HG03342 (cell line): Measurements from ENCODE around the gene TMEM121.
A peak's percentile ranks its signal among the peaks of the same experiment; 100 is the strongest.

Experiments
- ATAC-seq: cut with Tn5 transposase; IDR thresholded peaks from one replicate; pipeline ENCODE4 v1.9.1; 2021; ENCODE audit warnings: mild to moderate bottlenecking, moderate library complexity; ENCODE audit not compliant: unreplicated experiment

The TMEM121 gene

GRCh38 chr14:105525861-105526775, at the start of gene TMEM121:
Gene TMEM121, plus strand, starts transcription at chr14:105526583. Its CDS starts 2,252 bp downstream, at chr14:105528835.
- no peak for ATAC-seq

GRCh38 chr14:105476831-105477659, 49.3 kb upstream of the TMEM121 start:
- no peak for ATAC-seq

DNA sequence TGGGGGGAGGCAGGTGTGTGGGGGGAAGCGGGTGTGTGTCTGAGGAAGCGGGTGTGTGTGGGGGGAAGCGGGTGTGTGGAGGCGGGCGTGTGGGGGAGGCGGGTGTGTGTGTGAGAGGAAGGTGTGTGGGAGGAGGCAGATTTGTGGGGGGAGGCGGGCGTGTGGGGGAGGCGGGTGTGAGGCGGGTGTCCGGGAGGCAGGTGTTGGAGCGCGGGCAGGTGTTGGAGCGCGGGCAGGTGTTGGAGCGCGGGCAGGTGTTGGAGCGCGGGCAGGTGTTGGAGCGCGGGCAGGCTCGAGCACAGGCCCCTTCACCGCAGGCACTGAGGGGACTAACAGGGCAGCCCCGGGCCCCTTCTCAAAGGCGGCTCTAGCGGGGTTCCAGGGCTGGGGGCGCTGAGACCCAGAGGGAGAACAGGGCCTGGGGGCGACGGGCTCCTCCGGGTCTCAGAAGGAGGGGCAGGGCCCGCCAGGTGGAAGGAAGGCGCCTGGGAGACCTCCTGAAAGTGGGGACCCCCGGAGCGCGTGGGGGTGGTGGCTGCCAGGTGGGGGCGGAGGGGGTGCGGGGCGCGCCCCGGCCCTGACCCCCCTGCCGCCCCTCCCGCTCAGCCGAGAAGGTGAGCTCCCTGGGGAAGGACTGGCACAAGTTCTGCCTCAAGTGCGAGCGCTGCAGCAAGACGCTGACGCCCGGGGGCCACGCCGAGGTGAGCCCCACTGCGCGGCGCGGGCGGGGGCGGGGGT, 48.6 kb upstream of the TMEM121 start:
- no peak for ATAC-seq

DNA sequence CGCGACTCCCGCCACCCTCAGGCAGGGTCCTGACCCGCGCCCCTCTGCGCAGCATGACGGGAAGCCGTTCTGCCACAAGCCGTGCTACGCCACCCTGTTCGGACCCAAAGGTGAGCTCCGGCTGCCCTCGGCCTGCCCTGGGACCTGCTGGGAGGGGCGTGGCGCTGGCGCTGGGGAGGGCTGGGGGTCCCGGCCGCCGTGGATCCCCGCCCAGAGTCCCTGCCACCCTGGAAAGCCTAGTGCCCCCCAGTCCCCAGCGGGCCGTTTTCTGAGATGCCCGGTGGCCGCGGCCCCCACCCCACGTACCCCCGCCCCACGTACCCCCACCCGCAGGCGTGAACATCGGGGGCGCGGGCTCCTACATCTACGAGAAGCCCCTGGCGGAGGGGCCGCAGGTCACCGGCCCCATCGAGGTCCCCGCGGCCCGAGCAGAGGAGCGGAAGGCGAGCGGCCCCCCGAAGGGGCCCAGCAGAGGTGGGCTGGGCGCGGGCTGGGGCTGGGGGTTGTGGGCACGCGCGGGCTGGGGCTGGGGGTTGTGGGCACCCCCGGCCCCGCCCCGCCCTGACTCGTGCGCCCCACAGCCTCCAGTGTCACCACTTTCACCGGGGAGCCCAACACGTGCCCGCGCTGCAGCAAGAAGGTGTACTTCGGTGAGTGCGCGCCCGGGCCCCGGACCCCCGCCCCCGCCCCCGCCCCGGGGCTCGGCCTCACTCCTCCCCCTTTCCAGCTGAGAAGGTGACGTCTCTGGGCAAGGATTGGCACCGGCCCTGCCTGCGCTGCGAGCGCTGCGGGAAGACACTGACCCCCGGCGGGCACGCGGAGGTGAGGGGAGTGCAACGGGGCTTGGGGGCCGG, 47.8 kb upstream of the TMEM121 start:
- ATAC-seq: no peak

GRCh38 chr14:105479431-105480158, 46.8 kb upstream of the TMEM121 start:
- no peak for ATAC-seq

DNA sequence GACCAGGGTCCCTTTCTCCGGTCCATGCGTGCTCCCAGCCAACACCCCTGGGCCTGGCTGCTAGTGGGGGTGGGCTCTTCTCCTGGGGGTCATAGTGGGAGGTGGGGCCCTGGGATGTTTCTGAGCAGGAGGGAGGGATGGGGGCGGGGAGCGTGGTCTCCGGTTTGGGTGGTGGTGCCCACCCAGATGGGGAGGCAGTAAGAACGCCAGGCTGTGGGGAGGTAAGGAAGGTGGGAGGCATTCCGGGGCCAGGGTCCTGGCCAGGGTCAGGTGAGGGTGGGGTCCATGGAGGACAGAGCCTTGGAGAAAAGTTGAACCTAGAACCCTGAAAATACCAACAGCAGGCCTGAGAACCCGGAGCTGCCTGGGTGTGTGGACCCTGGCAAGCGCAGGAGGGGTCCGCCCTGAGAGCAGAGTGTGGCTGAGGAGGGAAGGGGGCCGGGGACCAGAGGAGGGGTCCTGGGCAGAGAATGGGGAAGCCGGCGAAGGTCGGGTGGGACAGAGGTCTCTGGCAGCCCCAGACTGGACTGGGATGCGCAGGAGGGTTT, 46.1 kb upstream of the TMEM121 start:
- ATAC-seq: no peak

DNA sequence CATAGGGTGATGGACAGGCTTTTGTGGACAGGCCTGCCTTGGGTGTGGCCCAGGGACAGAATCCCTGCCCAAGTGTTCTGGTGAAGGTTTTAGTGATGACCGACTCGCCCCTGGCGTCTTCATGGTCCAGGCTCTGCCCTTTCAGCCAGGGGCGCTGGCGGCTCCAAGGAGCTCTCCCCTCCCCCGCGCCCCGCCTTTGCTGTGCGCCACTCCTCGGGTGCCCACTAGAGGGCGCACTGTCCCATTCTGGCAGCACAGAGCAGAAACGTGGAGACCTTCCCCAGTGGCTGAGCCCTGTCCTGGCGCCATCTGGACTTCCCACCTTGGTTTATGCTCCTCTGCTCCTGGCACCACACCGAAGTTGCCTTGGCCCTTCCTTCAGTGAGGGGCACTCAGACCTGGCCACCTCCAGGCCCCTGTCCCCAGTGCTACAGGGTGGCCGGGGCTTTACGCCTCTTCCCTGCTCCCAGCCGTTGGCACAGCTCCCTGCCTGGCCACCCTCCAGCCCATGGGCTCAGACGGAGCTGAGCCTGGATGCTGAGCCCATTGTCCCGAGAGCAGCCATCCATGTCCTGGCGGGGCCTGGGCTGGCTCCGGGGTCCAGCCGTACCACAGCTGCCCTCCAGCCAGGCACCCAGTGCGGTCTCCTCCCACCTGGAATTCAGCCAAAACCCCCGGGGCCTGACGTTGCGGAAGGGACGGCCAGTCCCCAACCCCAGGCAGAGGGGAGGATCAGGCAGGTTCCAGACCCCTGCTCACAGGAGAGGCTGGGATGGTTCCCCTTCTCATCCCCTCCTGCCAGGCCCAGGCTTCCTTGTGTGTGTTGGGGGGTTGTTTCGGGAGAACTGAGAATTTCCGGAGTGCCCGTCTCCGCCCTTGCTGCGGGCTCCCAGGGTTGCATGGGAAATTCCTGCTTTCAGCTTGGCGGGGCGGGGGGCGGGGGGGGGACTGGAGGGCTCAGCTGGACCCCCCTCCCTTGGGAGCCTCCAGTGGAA, 45.3 kb upstream of the TMEM121 start:
- ATAC-seq: peak; percentile 46

GRCh38 chr14:105481886-105482457, 44.4 kb upstream of the TMEM121 start:
- peak; percentile 56 for ATAC-seq

GRCh38 chr14:105482486-105483110, 43.8 kb upstream of the TMEM121 start:
- no peak for ATAC-seq

DNA sequence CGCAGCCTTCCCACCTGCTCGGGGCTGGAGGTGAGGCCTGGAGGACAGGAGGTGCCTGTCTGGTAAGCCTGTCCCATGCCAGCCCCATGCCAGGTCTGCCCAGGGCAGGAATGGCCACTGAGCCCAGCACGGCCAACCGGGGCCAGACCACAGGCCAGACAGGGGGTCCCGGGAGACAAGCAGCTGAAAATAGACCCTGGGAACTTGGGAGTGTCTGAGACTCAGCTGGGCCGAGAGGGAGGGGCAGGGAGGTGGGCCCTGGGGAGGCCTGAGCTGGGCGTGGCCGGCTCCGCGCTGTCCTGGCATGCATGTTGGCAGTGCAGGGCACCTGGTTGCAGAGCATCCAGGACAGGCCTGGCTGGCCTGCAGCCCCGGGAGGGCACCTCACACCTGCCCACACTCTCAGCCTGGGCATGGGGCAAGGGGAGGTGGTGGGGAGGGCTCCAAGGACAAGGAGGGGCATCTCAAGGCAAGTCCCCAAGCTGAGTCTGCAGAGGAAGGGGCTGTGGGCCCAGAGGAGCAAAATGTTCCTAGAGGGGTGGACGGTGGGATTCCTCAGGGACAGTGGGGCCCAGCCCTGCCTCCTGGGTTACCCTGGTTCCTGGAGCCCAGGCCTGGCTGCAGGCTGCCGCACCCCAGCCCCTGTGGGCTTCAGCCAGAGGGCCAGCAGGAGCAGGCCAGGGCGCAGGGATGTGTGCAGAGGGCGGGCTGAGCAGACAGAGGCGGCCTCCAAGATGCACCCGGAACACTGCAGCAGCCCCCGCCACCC, 42.9 kb upstream of the TMEM121 start:
- no peak for ATAC-seq

DNA sequence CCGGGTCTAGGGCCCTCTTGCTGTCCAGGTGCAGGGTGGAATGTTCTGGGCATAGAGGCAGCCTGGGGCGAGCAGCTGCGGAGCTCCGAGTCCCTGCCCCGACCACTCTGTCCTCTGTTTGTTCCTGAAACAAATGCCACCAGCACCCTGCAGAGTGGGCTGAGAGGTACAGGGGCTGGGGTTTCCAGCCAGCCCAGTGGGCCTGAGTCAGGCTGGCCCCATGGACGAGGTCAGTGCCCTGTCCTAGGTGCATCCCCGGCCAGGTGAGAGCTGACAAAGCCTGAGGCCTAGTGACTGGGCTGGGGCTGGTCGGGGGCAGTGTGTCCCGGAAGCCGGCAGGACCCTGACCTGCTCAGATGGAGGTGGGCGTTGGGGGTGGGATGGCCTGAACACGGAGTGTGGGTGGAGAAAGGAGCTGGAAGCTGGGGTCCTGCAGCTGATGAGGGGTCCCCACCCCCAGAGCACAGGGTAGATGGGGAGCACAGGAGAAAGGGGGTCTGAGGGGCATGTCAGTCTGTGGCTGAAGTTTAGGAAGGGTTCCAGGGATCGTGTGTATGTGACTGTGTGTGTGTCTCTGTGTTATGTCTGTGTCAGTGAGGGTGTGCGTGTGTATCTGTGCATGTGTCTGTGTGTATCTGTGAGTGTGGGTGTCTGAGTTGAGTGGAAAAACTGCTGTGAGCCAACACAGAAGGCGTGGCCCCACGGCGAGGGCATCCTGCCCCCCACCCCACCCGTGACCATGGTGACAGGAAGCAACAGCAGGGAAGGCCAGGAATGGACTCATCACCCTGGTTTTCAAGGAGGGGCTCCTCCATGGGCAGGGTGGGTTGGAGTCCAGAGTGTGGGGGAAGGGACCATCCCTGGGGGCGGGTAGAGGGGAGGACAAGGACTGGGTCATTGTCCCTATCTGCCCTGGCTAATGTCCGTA, 42.0 kb upstream of the TMEM121 start:
- no peak for ATAC-seq

GRCh38 chr14:105484997-105485393, 41.4 kb upstream of the TMEM121 start:
- no peak for ATAC-seq

DNA sequence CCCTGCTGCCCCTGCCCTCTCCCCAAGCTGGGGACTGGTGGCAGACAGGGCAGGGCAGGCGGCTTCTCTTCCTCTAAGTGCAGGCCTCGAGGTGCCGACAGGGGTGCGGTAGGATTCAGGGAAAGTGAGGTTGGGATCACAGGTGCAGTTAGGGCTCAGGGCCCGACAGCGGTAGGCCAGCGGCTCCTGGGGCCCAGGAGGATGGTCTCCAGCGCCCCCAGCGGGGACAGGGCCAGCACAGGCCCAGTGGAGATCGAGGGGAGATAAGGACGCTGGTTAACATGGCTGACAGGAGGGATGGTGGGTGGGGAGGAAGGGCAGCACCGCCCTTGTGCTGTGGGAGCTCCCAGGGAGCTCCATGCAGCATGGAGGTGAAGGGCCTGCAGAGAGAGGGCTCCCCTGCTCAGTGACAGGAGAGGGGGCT, 40.6 kb upstream of the TMEM121 start:
- ATAC-seq: no peak

- no peak for ATAC-seq
Measured at GRCh38 chr14:105486163-105486973, 40.0 kb upstream of the TMEM121 start, which contains the start of gene CRIP1. Gene CRIP1, plus strand, starts transcription at chr14:105486886. Its CDS starts 374 bp downstream, at chr14:105487260.
